ENCODE results near the gene SLC4A1AP.
"Not testable (repeated sequence)": the region's sequence is repeated elsewhere in the genome, so short reads cannot be mapped to it uniquely, and the experiment has no call there.

Gene SLC4A1AP

DNA sequence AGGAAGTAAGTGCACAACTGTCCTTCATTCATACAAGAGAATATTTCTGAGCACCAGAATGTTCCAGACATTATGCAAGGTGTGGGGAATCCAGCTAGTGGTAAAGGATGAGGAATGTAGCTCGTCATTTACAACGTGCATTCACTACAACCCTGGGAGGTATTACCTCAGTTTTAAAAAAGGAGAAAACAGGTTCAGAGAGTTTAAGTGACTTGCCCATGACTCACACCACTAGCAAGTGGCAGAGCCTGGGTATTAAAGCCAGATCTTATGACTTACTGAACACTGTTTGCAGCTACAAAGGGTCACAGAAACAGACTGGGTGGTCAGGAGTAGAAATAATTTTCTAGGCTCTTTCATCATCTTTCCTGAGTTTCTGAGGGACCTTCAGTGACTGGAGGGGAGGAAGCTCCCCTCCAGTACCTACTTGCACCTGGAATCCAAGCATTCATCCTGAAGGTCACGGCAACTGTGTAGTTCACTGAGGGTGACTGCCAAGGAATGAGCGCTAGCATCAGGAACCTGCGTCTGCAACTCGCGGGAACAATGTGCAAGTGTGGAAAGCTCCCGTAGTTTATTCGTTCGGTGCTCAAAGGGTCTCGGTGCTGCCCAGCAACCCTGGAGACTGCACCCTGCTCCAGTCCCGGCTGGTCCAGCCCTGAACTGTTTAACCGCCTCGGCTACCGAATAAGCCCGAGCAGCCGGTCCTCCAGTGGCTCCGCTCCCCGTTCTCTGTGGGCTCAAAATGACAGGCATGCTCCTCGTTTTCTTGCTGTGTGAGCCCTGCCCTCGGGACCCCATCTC, 35.5 kb upstream of the SLC4A1AP start:
- peak; percentile 10 for DNase-seq (ENCODE audit: extremely low spot score)
- CTCF ChIA-PET = interaction anchor here (0.9 kb wide), 1 partner anchor 55 kb away, joined by 3 read pairs; no protein-coding TSS in a partner anchor
- TF ChIP-seq FOXK2 (IDR thresholded peaks at IDR 0.05) = no peak
- TF ChIP-seq ZNF384 (IDR thresholded peaks at IDR 0.05) = no peak
- no peak for TF ChIP-seq TARDBP (IDR thresholded peaks at IDR 0.05)
- TF ChIP-seq SP1 (IDR thresholded peaks at IDR 0.05) = no peak
- no peak for TF ChIP-seq FOXM1 (IDR thresholded peaks at IDR 0.05; ENCODE audit: borderline replicate concordance)
- no peak for TF ChIP-seq CTBP1 (IDR thresholded peaks at IDR 0.05; ENCODE audit: borderline replicate concordance)
- no peak for TF ChIP-seq NFRKB (IDR thresholded peaks at IDR 0.05)
- TF ChIP-seq ELF4 (IDR thresholded peaks at IDR 0.05) = no peak
- POLR2A ChIA-PET = interaction anchor here (0.7 to 1.9 kb wide), 11 partner anchors 12 to 219 kb away, joined by 3 to 7 read pairs (median 5); partner anchors contain the start of genes PPM1G, SLC4A1AP, SUPT7L and ZNF512

DNA sequence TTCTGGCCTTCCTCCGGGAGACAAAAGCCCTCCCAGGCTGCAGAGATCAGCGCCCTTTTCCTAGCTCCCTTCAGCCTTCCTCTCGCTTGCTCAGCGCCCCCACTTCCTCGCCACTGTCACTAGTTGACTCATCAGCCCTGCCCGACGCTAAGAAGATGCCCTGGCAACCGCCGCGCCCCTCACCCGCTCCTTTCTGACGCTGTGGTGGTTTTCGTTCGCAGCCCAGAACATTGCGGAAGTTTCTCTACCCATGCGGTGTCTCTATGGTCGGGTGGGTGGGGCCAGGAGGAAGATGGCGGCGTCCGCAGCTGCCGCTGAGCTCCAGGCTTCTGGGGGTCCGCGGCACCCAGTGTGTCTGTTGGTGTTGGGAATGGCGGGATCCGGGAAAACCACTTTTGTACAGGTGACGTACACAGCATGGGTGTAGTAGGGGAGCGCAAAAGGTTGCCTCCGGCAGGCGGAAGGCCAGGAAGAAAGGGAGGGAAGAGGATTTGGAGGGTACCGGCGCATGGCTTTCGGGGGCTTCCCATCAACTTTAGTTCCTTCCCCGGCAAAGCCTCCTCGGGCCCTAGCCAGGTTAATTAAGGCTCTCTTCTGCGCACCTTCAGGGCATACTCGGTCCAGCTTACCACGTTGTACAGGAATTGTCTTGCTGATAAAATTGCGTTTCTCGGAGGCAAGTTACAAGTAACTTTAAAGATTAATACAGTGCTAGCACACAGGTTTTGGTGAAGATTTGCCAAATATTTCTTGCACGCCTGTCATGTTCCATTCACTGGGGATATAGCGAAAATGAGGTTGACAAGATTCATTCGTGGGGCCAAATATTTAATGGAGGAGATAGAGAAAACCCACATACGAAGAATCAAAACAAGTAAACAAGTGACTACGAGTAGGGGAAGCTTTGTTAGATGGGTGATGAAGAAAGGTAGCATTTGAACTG, 34.7 kb upstream of the SLC4A1AP start, which contains the start of the genes CCDC121 and GPN1:
Gene CCDC121 (minus strand): TSS at position 246 of the 943 bp plus-strand sequence. CDS start 1,213 bp downstream, outside the sequence.
Gene GPN1 (plus strand): TSS at position 284 of the 943 bp plus-strand sequence. CDS start 9 bp downstream, at position 293.
- POLR2A ChIA-PET = interaction anchor here (0.7 to 1.9 kb wide), 9 partner anchors 11 to 220 kb away, joined by 3 to 6 read pairs (median 5); partner anchors contain the start of genes PPM1G, SLC4A1AP, SUPT7L and ZNF512
- peak; percentile 82 for DNase-seq (ENCODE audit: extremely low spot score)
- TF ChIP-seq L3MBTL2 (conservative IDR thresholded peaks at IDR 0.05) (peak; percentile 69), HDGF (IDR thresholded peaks at IDR 0.05; ENCODE audit: borderline replicate concordance) (no peak), FOXA1 (IDR thresholded peaks at IDR 0.05) (no peak), FOXM1 (IDR thresholded peaks at IDR 0.05; ENCODE audit: borderline replicate concordance) (no peak), ELF4 (IDR thresholded peaks at IDR 0.05) (peak; percentile 63), ARNT (IDR thresholded peaks at IDR 0.05) (no peak)
- CTCF ChIA-PET = no interaction called here

DNA sequence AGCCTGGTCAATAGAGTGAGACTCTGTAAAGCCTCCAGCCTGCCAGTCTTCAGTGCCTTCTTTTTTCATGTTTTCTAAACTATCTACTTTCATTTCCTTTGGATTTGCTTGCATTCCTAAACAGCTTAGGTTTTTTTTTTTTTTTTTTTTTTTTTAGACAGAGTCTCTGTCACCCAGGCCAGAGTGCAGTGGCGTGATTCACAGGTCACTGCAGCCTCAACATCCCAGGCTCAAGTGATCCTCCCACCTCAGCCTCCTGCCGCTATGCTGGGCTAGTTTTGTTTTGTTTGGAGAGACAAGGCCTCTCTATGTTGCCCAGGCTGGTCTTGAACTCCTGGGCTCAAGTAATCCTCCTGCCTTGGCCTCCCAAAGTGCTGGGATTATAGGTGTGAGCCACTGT, 33.4 kb upstream of the SLC4A1AP start:
- DNase-seq (ENCODE audit: extremely low spot score); POLR2A ChIA-PET; CTCF ChIA-PET: not testable (repeated sequence)

DNA sequence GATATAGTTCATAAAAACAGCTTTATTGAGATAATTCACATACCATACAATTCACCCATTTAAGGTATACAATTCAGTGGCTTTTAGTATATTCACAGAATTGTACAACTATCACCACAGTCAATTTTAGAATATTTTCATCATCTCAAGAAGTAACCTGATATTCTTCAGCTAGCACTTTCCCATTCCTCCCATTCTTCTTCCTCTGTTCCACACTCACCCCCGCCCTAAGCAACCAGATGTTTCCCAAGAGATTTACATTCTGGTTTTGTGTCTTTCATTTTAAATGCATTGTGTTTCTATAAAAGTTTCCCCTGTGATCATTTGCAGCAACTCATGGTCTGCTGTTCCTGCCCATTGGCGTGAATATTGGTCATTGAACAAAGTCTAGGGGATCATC, 29.4 kb upstream of the SLC4A1AP start:
- POLR2A ChIA-PET = no interaction called here

DNA sequence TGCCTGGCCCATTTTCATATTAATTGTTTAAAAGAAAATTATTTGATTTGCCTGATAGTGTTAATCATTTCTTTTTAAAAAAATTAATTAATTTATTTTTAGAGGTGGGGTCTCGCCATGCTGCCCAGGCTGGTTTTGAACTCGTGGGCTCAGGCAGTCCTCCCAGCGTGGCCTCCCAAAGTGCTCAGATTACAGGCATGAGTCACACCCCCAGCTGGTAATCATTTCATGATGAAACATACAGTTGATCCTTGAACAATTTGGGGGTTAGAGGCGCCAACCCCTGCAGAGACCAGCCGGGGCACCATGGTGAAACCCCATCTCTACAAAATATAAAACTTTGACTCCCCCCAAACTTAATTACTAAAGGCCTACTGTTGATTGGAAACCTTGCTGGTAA, 26.9 kb upstream of the SLC4A1AP start:
- DNase-seq (ENCODE audit: extremely low spot score) = no peak
- TF ChIP-seq, protein P1, sequence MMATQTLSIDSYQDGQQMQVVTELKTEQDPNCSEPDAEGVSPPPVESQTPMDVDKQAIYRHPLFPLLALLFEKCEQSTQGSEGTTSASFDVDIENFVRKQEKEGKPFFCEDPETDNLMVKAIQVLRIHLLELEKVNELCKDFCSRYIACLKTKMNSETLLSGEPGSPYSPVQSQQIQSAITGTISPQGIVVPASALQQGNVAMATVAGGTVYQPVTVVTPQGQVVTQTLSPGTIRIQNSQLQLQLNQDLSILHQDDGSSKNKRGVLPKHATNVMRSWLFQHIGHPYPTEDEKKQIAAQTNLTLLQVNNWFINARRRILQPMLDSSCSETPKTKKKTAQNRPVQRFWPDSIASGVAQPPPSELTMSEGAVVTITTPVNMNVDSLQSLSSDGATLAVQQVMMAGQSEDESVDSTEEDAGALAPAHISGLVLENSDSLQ (IDR thresholded peaks at IDR 0.05) = no peak
- TF ChIP-seq LEF1 (IDR thresholded peaks at IDR 0.05; ENCODE audit: borderline replicate concordance) (no peak), NFRKB (IDR thresholded peaks at IDR 0.05) (no peak), FOXM1 (IDR thresholded peaks at IDR 0.05; ENCODE audit: borderline replicate concordance) (no peak), SP1 (IDR thresholded peaks at IDR 0.05) (no peak), BHLHE40 (IDR thresholded peaks at IDR 0.05; ENCODE audit: borderline replicate concordance) (no peak), SUZ12 (IDR thresholded peaks at IDR 0.05) (no peak), ELF4 (IDR thresholded peaks at IDR 0.05) (no peak), L3MBTL2 (conservative IDR thresholded peaks at IDR 0.05) (no peak), FOXA1 (IDR thresholded peaks at IDR 0.05) (no peak), HDGF (IDR thresholded peaks at IDR 0.05; ENCODE audit: borderline replicate concordance) (no peak), ZNF384 (IDR thresholded peaks at IDR 0.05) (no peak), FOXK2 (IDR thresholded peaks at IDR 0.05) (no peak), ARNT (IDR thresholded peaks at IDR 0.05) (no peak), TARDBP (IDR thresholded peaks at IDR 0.05) (no peak), CTBP1 (IDR thresholded peaks at IDR 0.05; ENCODE audit: borderline replicate concordance) (no peak)
- ChIA-PET CTCF (no interaction called here), POLR2A (no interaction called here)

More for the DNA sequence above, 29.4 kb upstream of the SLC4A1AP start:
- DNase-seq (ENCODE audit: extremely low spot score) = no peak
- TF ChIP-seq FOXA1 (IDR thresholded peaks at IDR 0.05) (no peak), NFRKB (IDR thresholded peaks at IDR 0.05) (no peak), CTBP1 (IDR thresholded peaks at IDR 0.05; ENCODE audit: borderline replicate concordance) (no peak), ZNF384 (IDR thresholded peaks at IDR 0.05) (no peak), BHLHE40 (IDR thresholded peaks at IDR 0.05; ENCODE audit: borderline replicate concordance) (no peak), SUZ12 (IDR thresholded peaks at IDR 0.05) (no peak), SP1 (IDR thresholded peaks at IDR 0.05) (no peak), HDGF (IDR thresholded peaks at IDR 0.05; ENCODE audit: borderline replicate concordance) (no peak), L3MBTL2 (conservative IDR thresholded peaks at IDR 0.05) (no peak), LEF1 (IDR thresholded peaks at IDR 0.05; ENCODE audit: borderline replicate concordance) (no peak), ARNT (IDR thresholded peaks at IDR 0.05) (no peak), ELF4 (IDR thresholded peaks at IDR 0.05) (no peak), FOXM1 (IDR thresholded peaks at IDR 0.05; ENCODE audit: borderline replicate concordance) (no peak), FOXK2 (IDR thresholded peaks at IDR 0.05) (no peak), TARDBP (IDR thresholded peaks at IDR 0.05) (no peak)
- TF ChIP-seq, protein P1 (IDR thresholded peaks at IDR 0.05) = no peak
- CTCF ChIA-PET = no interaction called here
